ENCODE results near the gene TPCN2. TPM values are rescaled to one million over a fixed set of nuclear protein-coding genes. Genes with fewer than 3 reads are reported as not detected.

TPCN2 gene
- total and polyA plus RNA-seq, 12 donors, result 3.4 to 19.2 (median 7.8) TPM

- peaks cover 0 to 5% (median 0%) of the 10 kb centered on the region in 11 donors for H3K9me3 ChIP-seq
- H3K4me3 ChIP-seq, result no peak overlapping the region
- 40 to 60% methylated on average over 15 of the region's 15 CpGs for WGBS, 2 donors
- H3K27me3 ChIP-seq, result no peaks in the 10 kb centered on the region
- ATAC-seq, result peak in 7 of 8 donors; percentile 33 to 66 (median 57)
- intact Hi-C loops (cut with DNase I), result loop anchor here in 6 of 10 donors (10.0 kb wide), 6 partner anchors 154 to 484 kb away; partner anchors contain the start of genes IGHMBP2 (in 2 of the 6) and MRPL21 (in 2 of the 6)
- no peak for TF ChIP-seq CTCF (IDR thresholded peaks at IDR 0.05)
- peaks cover 0 to 82% (median 0%) of the 10 kb centered on the region in 9 donors for H3K36me3 ChIP-seq
- peak overlapping the region in 6 of 10 donors; percentile 3 to 72 (median 49) for H3K27ac ChIP-seq
- peaks cover 0 to 42% (median 17%) of the 10 kb centered on the region in 9 donors for H3K4me1 ChIP-seq
- peak; percentile 53 to 54 for DNase-seq
Observed at GRCh38 chr11:69089258-69089657, 40.5 kb downstream of the TPCN2 start.

- Histone ChIP-seq H3K27ac (no peak overlapping the region), H3K36me3 (peaks cover 0 to 60% (median 0%) of the 10 kb centered on the region in 9 donors), H3K4me1 (peaks cover 0 to 40% (median 13%) of the 10 kb centered on the region in 9 donors), H3K27me3 (no peaks in the 10 kb centered on the region), H3K9me3 (peaks cover 0 to 5% (median 0%) of the 10 kb centered on the region in 11 donors), H3K4me3 (no peak overlapping the region)
- 94 to 96% methylated on average over 6 of the region's 6 CpGs for WGBS, 2 donors
- TF ChIP-seq CTCF (IDR thresholded peaks at IDR 0.05), result no peak
- intact Hi-C loops (cut with DNase I), result no loop called here
- no peak for ATAC-seq
- DNase-seq, result no peak
Observed at GRCh38 chr11:69091638-69092165, 43.0 kb downstream of the TPCN2 start.

- no peak for TF ChIP-seq CTCF (IDR thresholded peaks at IDR 0.05)
- H3K36me3 ChIP-seq, result peaks cover 0 to 57% (median 0%) of the 10 kb centered on the region in 9 donors
- ATAC-seq, result no peak
- peaks cover 0 to 36% (median 13%) of the 10 kb centered on the region in 9 donors for H3K4me1 ChIP-seq
- 92 to 93% methylated on average over 18 of the region's 18 CpGs for WGBS, 2 donors
- intact Hi-C loops (cut with DNase I), result no loop called here
- no peak overlapping the region for H3K27ac ChIP-seq
- H3K4me3 ChIP-seq, result no peak overlapping the region
- H3K9me3 ChIP-seq, result peaks cover 0 to 5% (median 0%) of the 10 kb centered on the region in 11 donors
- no peaks in the 10 kb centered on the region for H3K27me3 ChIP-seq
- DNase-seq, result no peak
Observed at GRCh38 chr11:69092263-69092662, 43.5 kb downstream of the TPCN2 start.

- Histone ChIP-seq H3K27me3 (no peaks in the 10 kb centered on the region), H3K4me1 (peaks cover 0 to 28% (median 11%) of the 10 kb centered on the region in 9 donors), H3K36me3 (peaks cover 0 to 48% (median 0%) of the 10 kb centered on the region in 9 donors), H3K4me3 (no peak overlapping the region), H3K9me3 (peaks cover 0 to 5% (median 0%) of the 10 kb centered on the region in 11 donors), H3K27ac (no peak overlapping the region)
- ATAC-seq (no peak), DNase-seq (no peak)
- TF ChIP-seq CTCF (IDR thresholded peaks at IDR 0.05), result no peak
- WGBS, 2 donors, result 85% methylated on average over 10 of the region's 10 CpGs
- intact Hi-C loops (cut with DNase I), result no loop called here
Observed at GRCh38 chr11:69093106-69093505, 44.4 kb downstream of the TPCN2 start.

Data from heart right ventricle (tissue), 16 donors.